OCI-LY7 (cell line): Measurements from ENCODE around the gene KMT5B. TPM values are rescaled to one million over a fixed set of nuclear protein-coding genes. Genes with fewer than 3 reads are reported as not detected.

Experiments
- total RNA-seq, 2 experiments: library from RNA; depleted of rRNA in 1 of 2; stranded (reverse); fragments of >200 nt in 1 of 2; shearing (Covaris generic) in 1 of 2; gene quantifications; 2 replicates each; pipeline ENCODE4 v1.2.3, GENCODE V29; 2014 to 2022

Gene KMT5B
- total RNA-seq, 2 experiments from 2014 or later: 14.3 to 28.8 TPM

Other genes starting within 250 kb of the KMT5B start
- 39.6 and 44.0 TPM in 2 replicates for gene UNC93B1, start 209.2 kb downstream of the KMT5B start, total RNA-seq (2014; rRNA removed; shearing (Covaris generic))
- 49.7 and 52.1 TPM in 2 replicates for gene UNC93B1, start 209.2 kb downstream of the KMT5B start, total RNA-seq (2022)
- gene ALDH3B1, start 203.0 kb downstream of the KMT5B start, total RNA-seq (2014; rRNA removed; shearing (Covaris generic)): 0.50 TPM in 1 of 2 replicates, not detected in the other
- gene ALDH3B1, start 203.0 kb downstream of the KMT5B start, total RNA-seq (2022): 0.53 and 0.65 TPM in 2 replicates
- 152 and 173 TPM in 2 replicates for gene NDUFS8, start 182.6 kb downstream of the KMT5B start, total RNA-seq (2014; rRNA removed; shearing (Covaris generic))
- 126 and 132 TPM in 2 replicates for gene NDUFS8, start 182.6 kb downstream of the KMT5B start, total RNA-seq (2022)
- 148 and 199 TPM in 2 replicates for gene TCIRG1, start 174.3 kb downstream of the KMT5B start, total RNA-seq (2014; rRNA removed; shearing (Covaris generic))
- 201 and 204 TPM in 2 replicates for gene TCIRG1, start 174.3 kb downstream of the KMT5B start, total RNA-seq (2022)
- gene CHKA, start 91.9 kb downstream of the KMT5B start, total RNA-seq (2014; rRNA removed; shearing (Covaris generic)): 36.1 and 38.9 TPM in 2 replicates
- gene CHKA, start 91.9 kb downstream of the KMT5B start, total RNA-seq (2022): 44.4 and 47.2 TPM in 2 replicates
- 53.9 and 81.1 TPM in 2 replicates for gene C11orf24, start 58.7 kb upstream of the KMT5B start, total RNA-seq (2014; rRNA removed; shearing (Covaris generic))
- 94.1 and 114 TPM in 2 replicates for gene C11orf24, start 58.7 kb upstream of the KMT5B start, total RNA-seq (2022)
- gene LRP5, start 99.3 kb upstream of the KMT5B start, total RNA-seq (2014; rRNA removed; shearing (Covaris generic)): 0.59 and 0.60 TPM in 2 replicates
- gene LRP5, start 99.3 kb upstream of the KMT5B start, total RNA-seq (2022): 0.26 TPM in 1 of 2 replicates, not detected in the other
- 151 and 166 TPM in 2 replicates for gene PPP6R3, start 247.5 kb upstream of the KMT5B start, total RNA-seq (2014; rRNA removed; shearing (Covaris generic))
- gene PPP6R3, start 247.5 kb upstream of the KMT5B start, total RNA-seq (2022): 122 and 132 TPM in 2 replicates